HG02571 (cell line): ENCODE data around the gene TVP23C.
"Not testable (repeated sequence)": the region's sequence is repeated elsewhere in the genome, so short reads cannot be mapped to it uniquely, and the experiment has no call there.

ENCODE experiments used
- ATAC-seq: cut with Tn5 transposase; IDR thresholded peaks from one replicate; pipeline ENCODE4 v1.9.1; 2021; ENCODE audit warnings: mild to moderate bottlenecking, moderate library complexity; ENCODE audit not compliant: unreplicated experiment

TVP23C gene

DNA sequence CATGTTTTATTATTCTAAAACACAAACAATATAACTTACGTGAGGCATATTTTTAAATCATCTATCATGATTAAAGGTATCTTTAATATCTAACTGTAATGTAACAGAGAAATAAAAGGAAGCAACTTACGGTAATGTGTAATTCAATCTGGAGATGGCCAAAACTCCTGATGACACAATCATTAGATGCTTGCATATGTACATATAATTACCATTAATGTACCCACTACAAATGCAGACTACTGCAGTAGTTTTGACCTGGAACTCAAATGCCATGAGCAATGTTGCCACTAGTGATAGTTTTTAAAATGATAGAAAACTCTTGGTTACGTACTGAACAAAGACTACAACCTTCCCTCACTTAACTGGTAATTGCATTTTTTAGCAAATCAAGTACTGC lies 30.2 kb downstream of the TVP23C start:
- ATAC-seq: not testable (repeated sequence)

DNA sequence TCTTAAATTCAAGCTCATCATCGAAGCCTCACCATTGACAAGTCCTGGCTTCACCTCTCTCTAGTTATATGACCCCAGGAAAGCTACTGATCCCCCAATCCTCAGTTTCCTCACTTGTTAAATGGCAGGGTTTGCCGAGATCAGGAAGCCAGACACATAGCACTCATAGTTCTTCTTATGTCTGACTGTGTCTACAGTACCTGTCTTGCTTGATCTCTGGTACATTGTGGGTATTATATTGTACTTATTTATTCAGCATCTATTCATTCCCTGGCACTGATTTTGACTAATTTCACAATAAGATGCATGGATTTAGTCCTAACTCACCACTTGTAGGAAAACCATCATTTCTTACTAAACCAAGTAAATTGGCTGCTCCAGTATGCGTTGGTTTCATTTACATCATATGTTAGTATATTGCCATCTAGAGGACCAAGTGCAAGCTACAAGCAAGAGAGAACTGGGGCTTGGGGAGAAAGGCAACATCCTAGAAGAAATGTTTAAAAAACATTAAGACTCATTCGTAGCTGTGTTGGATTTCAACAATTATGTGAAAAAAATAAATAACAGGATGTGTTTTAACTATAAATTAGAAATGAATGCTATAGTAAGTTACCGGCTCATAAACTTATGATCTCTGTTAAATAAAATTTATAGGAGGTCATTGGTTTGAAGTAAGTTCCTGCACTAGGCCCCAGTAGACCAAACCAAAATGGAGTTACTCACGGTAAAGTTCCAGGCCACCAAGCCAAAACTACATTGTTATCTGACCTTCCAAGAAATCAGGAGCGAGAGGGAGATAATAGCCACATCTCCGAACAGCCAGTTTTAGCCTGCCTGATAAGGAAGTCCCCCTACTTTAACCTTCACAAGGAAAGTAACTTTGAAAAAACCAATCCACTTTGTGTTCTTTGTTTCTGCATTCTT lies 36.7 kb downstream of the TVP23C start:
- not testable (repeated sequence) for ATAC-seq

DNA sequence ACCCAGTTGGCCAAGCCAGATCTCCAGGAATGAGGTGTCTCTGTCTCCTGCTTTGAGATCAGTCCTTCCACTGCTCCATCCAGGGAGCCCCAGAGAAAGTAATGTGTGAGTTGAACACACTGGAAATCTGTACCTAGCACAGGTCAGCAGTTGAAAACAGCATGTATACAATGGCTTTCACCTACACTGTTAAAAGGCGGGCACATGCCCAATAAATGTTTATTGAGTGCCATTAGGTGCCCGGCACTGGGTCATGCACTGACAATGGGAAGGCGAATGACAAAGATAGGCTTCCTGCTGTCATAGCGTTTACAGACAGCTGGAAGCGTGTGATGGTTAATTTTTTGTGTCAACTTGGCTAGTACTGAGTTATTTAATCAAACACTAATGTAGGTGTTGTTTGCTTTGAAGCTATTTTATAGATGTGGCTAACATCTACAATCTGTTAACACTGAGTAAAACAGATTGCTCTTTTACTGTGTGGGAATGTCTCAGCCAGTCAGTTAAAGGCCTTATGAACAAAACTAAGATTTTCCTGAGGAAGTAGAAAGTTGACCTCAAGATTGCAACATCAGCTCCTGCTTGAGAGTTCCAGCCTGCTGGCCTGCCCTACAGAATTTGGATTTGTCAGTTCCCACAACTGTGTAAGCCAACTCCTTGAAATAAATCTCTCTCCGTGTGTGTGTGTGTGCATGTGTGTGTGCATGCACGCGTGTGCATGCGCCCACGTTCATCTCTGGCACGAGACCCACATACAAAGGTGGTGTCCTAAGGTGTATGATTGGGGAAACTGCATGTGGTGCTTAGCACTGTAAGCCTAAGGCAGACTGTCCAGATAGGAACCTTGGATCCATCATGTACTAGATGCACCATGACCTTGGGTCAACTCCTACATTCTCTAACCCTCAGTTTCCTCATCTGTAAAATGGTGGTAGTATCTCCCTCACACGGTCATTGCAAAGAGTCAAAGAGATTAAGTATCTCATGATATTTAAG lies 38.0 kb downstream of the TVP23C start:
- not testable (repeated sequence) for ATAC-seq

DNA sequence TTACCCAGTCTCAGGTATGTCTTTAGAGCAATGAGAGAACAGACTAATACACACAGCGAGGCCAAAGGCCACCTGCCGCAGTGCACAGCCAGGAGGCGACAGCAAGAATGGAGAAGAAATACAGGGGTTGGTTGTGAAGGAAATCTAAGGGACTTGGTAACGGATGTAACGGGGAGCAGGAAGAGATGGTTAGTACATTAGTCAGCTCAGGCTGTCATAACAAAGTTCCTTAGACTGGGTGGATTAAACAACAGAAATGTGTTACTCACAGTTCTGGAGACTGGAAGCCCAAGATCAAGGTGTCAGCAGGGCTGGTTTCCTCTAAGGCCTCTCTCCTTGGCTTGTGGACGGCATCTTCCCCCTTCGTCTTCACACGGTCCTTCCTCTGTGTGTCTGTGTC lies 47.1 kb downstream of the TVP23C start:
- no peak for ATAC-seq

GRCh38 chr17:15514469-15514868 lies 48.8 kb downstream of the TVP23C start:
- ATAC-seq: no peak

DNA sequence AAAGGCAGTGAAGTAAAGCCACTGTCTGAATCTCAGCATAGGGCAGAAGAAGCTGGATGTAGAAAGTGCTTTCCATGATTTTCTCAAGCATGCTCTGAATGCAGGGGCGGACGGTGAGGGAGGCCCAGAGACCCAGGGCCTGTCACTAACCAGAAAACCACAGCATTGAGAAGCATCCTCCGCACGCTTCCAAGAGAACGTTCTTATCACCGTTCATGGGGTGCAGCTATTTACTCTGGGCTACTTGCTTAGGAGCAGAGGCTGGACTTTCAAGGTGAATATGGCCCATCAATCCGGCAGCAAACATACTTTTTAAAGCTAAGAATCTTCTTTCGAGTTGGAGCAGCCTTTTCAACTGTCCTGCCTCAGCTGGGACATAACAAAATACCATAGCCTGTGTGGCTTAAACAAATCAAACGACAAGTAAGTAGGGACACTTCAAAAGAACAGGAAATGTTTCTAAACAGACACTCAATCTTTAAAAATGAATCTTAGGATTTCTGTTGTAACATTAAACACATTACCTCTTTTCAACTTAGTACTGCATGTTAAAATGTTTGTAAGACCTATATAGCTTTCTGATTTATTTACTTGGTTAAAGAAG lies 49.3 kb downstream of the TVP23C start:
- ATAC-seq: no peak

GRCh38 chr17:15513058-15513791 lies 50.1 kb downstream of the TVP23C start:
- no peak for ATAC-seq

- ATAC-seq: no peak
These were observed 51.1 kb downstream of the TVP23C start for GRCh38 chr17:15512071-15512709.

DNA sequence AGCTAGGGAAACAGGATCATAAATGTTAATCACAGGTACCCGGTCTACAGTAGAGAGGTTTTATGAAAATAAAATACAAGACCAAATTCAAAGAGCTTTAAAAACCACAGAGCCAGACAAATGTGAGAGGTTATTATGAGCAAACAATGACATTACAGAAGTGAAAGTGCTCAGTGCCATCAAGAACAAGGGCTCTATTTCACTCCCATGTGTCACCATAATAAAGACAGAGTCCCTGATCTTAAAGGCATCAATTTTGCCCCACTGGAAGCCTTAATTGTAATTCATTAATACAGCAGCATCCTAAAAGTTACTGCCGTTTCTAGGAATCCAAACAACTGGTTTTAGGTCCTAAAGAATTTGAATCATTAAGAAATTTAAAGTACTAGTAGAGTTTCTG lies 52.1 kb downstream of the TVP23C start:
- ATAC-seq: no peak

- ATAC-seq: no peak
These were observed 52.9 kb downstream of the TVP23C start for GRCh38 chr17:15510361-15510760.

GRCh38 chr17:15509095-15509494 lies 54.2 kb downstream of the TVP23C start:
- ATAC-seq: no peak

DNA sequence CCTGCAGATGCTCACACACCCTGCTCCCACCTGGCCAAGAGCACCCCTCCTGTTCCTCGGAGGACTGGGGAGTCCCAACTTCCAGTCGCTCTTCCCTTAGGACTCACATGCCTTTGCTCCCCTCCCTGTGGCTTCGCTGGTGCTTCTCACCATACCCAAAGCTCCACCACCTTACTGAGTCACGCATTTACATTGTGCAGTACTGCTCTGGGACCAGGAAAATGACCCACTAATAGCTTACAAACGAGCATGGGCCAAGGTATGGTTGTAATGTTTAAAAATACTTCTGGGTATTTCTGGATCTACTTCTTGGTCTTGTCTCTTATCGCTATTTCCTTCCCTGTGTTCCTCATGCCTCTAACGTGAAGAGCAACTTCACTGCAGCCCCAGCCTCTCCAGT lies 54.8 kb downstream of the TVP23C start:
- no peak for ATAC-seq

GRCh38 chr17:15507896-15508295 lies 55.4 kb downstream of the TVP23C start:
- ATAC-seq: no peak

GRCh38 chr17:15507001-15507400 lies 56.3 kb downstream of the TVP23C start:
- ATAC-seq: no peak

DNA sequence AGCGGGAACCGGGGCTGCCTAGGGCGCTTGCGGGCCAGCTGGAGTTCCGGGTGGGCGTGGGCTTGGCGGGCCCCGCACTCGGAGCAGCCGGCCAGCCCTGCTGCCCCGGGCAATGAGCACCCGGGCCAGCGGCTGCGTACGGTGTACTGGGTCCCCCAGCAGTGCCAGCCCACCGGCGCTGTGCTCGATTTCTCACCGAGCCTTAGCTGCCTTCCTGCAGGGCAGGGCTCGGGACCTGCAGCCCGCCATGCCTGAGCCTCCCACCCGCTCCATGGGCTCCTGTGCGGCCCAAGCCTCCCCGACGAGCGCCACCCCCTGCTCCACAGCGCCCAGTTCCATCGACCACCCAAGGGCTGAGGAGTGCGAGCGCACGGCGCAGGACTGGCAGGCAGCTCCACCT lies 57.6 kb downstream of the TVP23C start:
- not testable (repeated sequence) for ATAC-seq

DNA sequence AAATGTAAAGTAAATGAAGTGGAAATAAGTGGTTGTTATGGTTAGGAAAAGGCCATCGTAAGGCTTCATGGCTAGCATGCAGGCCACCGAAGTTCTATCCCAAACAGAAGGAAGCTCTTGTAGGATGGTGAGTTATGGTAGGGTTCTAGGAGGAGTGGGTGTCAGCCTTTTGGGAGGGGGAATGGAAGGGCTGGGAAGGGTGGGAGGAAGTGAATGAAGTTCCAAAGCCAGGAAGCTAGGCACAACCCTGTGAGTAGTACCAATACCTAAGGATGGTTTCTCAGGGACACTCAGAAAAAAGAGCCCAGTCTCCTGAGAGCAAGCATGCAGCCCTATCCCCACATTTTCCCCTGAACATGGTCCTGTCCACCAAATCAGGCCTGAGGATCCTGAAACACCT lies 59.6 kb downstream of the TVP23C start:
- no peak for ATAC-seq

GRCh38 chr17:15502369-15503112 lies 60.7 kb downstream of the TVP23C start:
- peak; percentile 69 for ATAC-seq

- no peak for ATAC-seq
These were observed 61.5 kb downstream of the TVP23C start for GRCh38 chr17:15501793-15502192.

GRCh38 chr17:15501282-15501681 lies 62.0 kb downstream of the TVP23C start:
- ATAC-seq: no peak
